ENCODE measurements around the gene CDH23. TPM values are rescaled to one million over a fixed set of nuclear protein-coding genes. Genes with fewer than 3 reads are reported as not detected.

Gene CDH23
- total RNA-seq, 1 donor from 2014 or later: 3.7 TPM

DNA sequence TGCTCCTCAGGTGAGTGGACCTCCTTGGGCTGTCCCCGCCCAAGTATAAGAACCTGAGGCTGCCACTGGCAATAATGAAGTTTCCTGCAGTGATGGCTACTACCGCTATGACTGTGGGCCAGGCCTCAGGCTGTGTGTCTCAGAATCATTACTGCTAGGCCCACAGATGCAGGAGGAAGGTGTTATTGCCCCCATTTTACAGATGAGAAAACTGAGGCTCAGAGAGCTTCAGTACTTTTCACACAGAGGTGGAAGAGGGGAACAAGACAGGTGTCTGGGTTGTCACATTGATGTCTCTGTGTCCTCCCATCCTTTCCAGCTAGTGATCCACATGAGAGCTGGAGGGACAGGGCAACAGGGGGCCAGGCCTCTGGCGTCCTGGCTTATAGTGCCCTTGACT lies 155.2 kb downstream of the CDH23 start:
- intact Hi-C loops (cut with DNase I): no loop called here
- DNase-seq: no peak
- ATAC-seq (ENCODE audit: poor library complexity): no peak

DNA sequence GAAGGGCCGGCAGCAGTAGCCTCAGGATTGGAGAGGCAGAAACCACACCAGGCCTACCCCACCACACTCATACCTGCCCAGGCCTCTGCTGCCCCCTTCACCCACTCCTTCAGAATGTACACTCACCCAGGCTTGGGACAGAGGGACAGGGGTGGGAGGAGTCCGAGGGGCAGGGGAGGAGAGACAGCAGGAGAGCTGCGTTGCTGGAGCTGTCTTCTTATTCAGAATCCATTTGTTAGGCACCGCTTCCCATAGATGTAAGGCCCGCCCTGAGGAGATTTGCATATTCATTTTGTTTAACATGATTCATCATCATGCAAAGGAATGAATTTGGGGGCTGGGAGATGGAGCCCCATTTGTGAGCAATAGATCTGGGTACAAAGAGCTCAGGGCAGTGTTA lies 156.7 kb downstream of the CDH23 start:
- ATAC-seq (ENCODE audit: poor library complexity): no peak
- intact Hi-C loops (cut with DNase I): no loop called here
- no peak for DNase-seq

DNA sequence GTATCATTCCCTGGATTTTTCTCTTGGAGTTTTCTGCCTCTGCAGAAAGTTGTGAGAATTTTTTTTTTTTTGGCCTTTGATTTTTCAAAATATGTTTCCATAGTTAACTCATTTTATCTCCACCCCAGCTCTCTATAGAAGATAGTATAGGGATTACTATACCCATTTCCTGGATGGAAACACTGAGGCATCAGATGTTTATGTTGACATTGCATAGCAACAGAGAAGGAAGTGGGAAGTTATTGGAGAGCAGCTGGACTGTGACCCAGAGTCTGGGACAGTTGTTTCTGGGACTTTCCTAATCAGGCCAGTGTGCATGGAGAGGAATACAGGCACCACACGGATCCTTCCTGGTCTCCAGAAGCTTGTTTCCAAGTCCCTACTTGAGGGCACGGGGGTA lies 158.0 kb downstream of the CDH23 start:
- DNase-seq: no peak
- peak; percentile 25 for ATAC-seq (ENCODE audit: poor library complexity)
- intact Hi-C loops (cut with DNase I): no loop called here

DNA sequence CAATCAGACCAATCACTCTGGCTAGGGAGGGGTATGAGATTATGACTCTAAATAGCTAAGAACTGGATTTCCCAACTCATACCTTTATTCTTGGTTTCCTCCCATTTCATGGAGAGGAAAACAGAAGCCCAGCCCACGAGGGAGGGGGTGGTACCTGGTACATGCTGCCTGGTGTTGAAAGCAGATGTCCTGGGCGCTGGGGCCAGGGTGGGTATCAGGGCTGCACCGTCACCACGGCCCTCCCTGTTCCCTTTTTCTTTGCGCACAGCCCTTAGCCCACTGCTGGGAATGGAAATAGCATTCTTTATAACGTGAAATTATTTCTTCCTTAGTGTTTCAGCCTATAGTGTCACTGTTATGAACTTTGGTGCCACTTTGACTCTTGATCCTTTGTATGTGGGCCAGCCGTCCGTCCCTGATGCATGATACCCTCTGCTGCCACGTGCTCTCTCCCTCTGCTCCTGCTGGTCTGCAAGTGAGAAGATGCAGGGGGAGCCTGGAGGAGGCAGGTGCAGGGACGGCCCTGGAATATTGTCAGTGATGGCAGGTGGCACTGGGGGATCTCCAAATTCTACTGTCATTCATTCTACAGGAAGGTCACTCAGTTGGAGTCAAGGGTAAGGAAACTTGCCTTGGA lies 158.5 kb downstream of the CDH23 start:
- intact Hi-C loops (cut with DNase I): no loop called here
- peak; percentile 52 for DNase-seq
- peak; percentile 36 for ATAC-seq (ENCODE audit: poor library complexity)

DNA sequence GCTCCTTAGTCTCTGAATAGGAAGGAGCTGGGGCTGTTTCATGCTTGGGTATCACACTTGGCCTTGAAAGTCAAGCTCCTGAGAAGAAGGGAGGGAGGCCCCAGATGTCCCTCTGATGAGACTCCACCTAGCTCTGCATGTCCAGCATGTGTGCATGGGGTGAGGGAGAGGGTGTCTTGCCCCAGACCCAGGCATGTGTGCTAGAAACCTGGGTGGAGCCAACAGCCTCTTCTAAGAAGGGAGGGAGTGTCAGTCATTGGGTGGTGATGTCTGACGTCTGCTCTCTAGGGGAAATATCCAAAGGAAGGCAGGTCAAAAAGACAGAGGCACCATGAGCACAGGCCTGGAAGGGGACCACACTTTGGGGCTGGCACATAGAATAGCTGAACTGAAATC lies 159.0 kb downstream of the CDH23 start:
- intact Hi-C loops (cut with DNase I): no loop called here
- DNase-seq (no peak), ATAC-seq (ENCODE audit: poor library complexity) (no peak)

DNA sequence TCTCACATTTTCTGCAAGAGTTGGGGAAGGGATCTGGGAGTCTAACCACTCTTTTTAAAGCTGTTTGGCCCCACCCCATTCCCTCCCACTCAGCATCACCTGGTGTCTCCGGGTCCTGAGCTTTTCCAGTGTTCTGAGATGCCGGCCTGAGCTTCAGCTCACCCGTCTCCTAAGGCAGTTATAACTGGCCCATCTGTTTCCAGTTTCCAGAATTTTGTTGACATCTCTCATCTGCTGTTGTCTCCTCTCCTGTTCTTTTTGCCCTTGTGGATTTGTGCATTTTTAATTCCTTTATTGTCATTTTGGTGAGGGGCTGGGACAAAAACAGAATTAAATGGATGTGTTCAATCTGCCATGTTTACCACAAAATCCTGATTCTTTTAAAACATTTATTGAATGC lies 162.3 kb downstream of the CDH23 start:
- no peak for ATAC-seq (ENCODE audit: poor library complexity)
- intact Hi-C loops (cut with DNase I): no loop called here
- no peak for DNase-seq

DNA sequence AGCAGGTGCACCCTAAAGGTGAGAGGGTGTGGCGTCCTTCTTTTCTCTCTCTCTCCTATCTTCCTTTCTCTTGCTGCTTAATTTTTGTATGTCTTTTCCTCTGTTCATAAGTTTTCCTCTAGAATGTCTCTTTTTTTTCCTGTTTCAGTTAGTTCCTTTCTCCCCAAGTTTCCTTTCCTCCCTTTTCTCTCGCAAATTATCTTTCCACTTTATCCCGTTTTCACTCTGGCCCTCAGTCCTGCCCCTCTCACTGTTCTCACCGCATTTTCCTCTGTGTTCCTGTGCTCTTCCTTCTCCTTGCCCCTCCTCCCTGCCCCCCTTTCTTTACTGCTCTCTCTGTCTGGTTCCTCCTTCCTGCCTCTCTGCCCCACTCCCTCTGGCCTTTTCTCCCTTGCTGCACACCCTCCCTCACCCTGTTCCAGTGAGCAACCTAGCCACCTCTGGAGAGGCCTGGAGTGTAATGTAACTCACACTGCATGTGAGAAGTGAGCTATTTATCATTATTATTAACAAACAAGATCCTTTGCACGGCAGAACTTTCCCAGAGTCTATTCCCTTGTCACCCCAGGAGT lies 164.4 kb downstream of the CDH23 start:
- ATAC-seq (ENCODE audit: poor library complexity) (no peak), DNase-seq (no peak)
- intact Hi-C loops (cut with DNase I): no loop called here

DNA sequence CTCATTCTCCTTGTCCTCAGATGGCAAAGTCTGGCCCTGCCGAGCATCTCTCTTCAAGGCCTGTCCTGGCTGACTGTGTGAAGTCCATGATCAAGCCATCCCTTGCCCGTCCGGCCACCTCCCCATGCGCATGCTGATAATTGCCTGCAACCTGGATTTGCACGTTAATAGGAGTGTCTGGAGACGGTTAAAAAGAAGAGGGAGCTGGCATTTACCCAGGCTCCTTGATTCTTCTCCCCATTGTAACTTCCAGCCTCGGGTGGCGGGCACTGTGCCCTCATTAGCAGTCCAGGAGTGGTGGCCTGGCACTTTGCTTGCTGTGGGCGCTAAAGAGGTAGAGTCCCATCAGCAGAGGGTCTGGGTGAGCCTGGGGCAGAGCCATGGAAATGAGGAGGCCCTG lies 165.5 kb downstream of the CDH23 start:
- DNase-seq: no peak
- intact Hi-C loops (cut with DNase I): no loop called here

DNA sequence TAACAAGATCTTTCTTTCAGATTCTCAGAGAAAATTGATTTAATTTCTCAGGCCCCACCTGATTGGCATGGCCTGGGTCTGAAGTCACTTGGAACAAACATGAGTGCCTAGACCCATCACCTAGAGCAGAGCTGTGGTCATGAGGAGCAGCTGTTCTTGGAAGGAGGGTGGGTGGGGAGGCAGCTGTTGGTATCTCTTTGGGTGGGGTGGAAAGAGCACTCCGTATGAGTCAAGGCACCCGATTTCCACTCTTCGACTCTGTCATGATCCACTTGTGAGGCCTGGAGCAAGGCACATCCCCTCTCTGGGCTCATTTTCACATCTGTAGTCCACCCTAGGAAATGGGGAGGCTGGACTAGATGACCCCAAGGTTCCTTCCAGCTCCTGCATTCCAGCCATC lies 166.2 kb downstream of the CDH23 start:
- no peak for DNase-seq
- intact Hi-C loops (cut with DNase I): no loop called here
- no peak for ATAC-seq (ENCODE audit: poor library complexity)

More for the DNA sequence above, 165.5 kb downstream of the CDH23 start:
- no peak for ATAC-seq (ENCODE audit: poor library complexity)

DNA sequence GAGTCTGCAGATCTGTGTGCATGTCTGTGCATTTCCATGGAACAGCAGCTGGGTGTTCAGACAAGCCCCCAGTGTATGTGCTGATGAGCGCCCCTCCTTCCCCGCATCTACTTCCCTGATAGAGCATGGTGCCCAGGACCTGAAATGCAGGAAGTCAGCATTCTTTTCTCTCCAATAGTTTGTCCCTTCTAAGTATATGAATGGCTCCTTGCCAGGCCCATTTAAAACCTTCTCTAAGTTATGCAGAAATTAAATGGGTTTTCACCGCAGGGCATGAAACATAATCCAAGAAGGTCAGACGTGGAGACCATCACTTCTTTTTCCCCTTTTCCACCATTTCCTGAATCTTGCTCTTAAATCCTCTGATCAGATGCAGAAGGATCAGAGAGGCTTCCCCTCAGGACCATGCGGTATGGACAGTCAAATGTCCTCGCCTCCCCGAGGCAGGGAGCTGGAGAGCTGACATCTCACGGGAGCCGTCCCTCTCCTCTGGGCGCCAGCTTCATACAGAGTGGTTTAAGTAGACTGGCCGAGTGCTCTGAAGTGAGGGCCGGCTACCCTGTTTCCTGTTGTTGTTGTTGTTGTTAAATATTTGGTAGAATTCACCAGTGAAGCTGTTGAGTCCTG lies 167.6 kb downstream of the CDH23 start:
- intact Hi-C loops (cut with DNase I): no loop called here
- ATAC-seq (ENCODE audit: poor library complexity) (no peak), DNase-seq (no peak)

DNA sequence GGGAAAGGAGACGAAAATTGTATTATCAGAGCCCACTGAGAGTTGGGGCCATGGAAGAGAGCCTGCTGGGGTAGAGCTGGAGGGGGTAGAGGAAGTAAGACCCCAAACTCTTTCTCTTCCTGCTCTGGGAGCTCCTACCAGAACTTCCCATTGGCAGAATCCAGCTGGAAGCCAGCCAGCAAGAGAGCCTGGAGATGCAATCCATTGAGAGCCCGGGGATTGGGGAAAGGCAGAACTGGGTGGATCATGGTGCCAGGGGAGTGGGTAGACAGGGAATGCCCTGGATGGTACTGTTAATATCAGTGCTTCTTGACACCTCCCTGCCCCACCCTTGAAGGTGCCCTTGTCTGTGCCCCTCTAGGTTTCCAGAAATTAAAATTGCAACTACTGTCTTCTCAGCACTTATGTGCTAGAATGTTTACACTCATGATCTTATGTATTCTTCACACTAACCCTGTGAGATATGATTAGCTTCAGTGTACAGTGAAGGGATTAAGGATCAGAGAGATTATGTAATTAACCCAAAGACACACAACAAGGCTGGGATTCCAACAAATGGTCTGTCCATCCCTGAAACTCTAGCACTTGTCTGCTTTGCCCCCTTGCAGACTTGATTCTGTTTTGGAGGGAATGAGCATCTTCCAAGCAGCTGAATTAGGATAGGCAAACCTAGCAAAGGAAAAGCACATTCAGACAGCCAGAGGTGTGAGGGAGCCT lies 168.7 kb downstream of the CDH23 start:
- ATAC-seq (ENCODE audit: poor library complexity) (no peak), DNase-seq (no peak)
- intact Hi-C loops (cut with DNase I): no loop called here

DNA sequence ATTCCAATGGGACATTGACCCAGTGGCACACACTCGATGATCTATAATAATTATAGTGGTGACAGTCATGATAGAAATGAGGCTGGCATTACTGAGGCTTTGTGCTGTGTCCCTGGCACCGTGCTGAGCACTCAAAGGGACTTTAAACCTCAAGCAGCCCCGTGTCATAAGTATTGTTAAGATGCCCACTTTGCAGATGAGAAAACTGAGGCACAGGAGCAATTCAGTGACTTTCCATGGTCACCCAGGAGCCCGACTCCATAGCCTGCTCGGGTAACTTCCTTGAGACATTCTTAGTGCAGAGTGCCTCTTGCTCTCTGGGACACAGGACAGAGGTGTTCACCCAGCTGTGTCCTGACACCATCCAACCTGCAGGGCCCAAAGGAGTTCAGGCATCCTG lies 170.3 kb downstream of the CDH23 start:
- intact Hi-C loops (cut with DNase I): no loop called here
- ATAC-seq (ENCODE audit: poor library complexity): no peak
- no peak for DNase-seq

DNA sequence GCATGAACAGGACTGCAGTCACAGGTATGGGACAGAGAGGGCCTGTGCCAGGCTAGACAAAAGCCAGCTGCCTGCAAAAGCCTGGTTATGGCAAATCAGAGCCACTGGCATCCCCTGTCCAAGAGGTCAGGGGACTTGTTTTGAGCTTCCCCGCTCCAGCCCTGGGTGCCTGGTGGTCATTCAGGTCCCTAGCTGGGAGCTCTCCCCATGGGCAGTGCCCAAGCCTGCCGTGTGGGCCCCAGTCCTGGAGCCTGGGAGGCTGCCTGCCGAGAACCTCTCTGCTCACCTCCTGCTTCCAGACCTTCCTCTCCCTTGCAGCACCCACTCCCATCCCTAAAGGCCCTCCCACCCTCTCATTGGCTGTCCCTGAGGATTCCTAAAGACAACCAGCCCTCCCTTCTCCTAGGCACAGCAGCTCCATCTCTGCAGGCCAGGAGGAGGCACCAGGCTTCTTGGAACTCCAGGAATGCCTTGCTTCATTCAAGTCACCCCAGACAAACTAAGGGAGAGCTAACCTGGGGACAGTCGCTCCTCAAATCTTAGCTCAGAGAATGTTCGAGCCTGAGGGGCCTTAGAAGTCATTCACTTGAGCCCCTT lies 172.3 kb downstream of the CDH23 start:
- intact Hi-C loops (cut with DNase I): no loop called here

DNA sequence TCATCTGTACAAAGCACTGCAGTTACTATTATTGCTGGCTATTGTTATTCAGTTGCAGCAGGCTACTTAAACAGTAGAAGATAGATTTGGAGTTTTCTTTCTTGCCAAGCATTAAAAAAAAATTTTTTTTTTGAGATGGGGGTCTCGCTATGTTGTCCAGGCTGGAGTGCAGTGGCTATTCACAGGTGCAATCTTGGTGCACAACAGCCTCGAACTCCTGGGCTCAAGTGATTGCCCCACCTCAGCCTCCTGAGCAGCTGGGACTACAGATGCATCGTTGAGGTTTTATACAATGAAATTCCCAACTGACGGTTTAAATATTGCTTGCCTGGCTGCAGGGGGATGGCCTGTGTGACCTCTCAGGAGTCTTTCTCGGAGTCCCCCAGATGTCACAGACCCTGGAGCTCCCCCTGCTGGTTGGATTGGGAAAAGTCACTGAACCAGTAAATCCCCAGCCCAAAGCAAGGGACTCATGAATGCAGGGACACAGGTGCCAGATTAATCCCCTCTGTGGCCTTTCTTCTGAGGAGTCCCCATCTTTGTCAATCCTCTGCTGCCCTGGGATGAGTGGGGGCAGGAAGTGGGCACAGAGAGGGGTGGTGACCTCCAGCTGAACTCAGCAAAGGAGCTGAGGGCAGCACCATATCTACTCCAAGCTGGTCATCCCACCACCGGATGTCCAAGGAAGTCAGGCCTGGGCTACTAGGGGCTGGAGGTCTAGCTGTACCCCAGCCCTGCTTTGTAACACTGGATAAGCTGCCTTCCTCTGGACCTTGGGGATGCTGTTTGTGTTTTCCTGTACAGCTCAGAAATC lies 173.3 kb downstream of the CDH23 start:
- DNase-seq (peak; percentile 79), ATAC-seq (ENCODE audit: poor library complexity) (peak; percentile 77)
- intact Hi-C loops (cut with DNase I): loop anchor here (5.0 to 10.0 kb wide), 3 partner anchors 173 to 255 kb away; partner anchors contain the start of genes CDH23 and SLC29A3

More for the DNA sequence above, 172.3 kb downstream of the CDH23 start:
- no peak for DNase-seq
- ATAC-seq (ENCODE audit: poor library complexity): no peak

DNA sequence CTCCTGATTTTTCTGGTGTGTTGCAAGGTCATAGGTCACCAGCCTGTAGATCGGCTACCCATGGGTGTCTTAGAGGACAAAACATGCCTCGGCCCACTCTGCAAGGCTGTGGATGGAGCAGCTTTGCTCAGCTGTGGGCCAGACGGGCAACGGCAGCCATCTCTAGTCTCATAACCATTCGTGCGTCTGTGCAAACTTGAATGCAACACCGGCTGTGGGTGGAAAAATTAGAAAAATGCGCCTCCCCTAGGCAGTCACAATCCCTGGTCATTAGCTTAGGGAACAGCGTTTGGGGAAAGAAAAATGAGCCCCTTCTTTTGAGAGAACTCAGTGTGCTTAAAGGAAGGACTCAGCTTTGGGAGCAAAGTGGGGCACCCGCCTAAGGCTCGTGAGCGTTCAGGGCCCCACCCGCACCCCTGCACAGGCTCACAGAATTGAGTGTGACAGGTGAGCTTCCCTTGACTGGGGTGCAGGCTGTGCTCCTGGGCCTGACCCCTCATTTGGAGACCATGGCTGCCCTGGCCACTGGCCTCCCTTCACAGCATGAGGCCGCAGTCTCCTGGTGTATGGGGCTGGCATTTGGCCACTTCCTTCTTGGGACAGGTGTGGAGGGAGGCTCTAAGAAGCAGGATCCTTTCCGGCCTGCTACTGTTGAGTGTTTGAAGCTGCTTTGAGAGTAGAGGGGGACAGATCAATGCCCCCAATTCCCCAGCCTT lies 174.9 kb downstream of the CDH23 start:
- DNase-seq: no peak
- intact Hi-C loops (cut with DNase I): loop anchor here (5.0 to 10.0 kb wide), 3 partner anchors 174 to 257 kb away; partner anchors contain the start of genes CDH23 and SLC29A3
- no peak for ATAC-seq (ENCODE audit: poor library complexity)

DNA sequence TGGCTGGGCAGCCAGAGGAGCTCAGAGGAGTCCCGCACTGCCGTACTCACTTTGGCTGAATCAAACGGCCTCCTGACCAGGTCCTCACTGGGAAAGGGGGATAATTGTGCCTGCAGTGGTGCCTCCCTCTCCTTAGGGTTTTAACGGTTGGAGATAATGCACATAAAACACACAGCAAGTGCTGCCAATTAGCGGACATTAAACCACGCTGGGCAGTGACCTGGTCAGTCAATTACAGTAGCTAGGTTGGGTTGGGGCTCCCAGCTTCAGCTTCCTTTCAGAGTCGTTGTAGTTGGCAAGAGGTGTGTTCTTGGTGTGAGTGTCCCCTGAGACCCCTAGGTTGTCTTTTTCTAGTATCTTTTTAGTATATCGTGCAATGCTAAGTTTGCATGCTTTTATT lies 176.2 kb downstream of the CDH23 start:
- ATAC-seq (ENCODE audit: poor library complexity) (no peak), DNase-seq (no peak)
- intact Hi-C loops (cut with DNase I): loop anchor here (5.0 to 10.0 kb wide), 3 partner anchors 176 to 258 kb away; partner anchors contain the start of genes CDH23 and SLC29A3

DNA sequence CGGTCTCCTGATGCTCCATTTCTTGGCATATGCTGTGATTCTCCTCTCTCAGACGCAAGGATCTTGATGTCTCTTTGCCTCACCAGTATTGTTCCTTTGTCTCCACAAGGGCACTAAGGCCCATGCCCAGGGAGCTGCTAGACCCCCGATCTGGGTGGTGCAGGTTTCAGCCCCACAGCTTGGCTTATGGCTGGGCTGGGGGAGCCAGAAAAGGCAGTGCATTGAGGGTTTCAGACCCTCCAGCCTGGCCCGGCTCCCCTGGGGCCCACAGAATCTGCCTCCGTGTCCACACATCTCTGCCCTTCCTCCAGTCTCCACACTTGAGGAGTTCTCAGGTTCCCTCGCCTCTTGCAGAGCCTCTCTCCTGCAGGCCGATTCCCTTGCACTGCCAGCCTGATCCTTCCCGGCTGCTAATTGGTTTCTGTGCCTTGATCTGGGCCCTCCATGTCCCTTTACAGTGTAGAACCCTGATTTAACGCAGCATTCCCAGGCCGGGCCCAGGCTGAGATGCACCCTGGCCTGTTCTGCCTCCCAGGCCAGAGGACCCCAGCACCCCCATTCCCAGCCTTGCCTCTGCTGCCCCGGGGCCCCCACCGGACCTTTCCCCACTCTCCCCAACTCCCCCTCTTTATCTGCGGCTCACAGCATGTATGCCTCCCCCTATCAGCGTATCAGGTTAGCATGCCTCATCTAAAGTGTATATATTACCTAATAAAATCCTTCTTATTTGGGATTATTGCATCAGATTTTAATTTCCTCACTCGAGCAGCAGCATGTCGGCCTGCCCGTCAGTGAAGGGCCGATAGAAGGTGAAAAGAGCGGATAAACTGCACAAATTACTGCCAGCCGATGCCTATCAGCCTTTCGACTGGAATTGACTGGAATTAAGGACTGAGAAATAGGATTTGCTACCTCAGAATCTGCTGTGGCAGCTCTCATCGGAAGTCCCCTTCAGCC lies 177.1 kb downstream of the CDH23 start:
- ATAC-seq (ENCODE audit: poor library complexity): no peak

More for the DNA sequence above, 177.1 kb downstream of the CDH23 start:
- DNase-seq: no peak
- intact Hi-C loops (cut with DNase I): loop anchor here (5.0 to 10.0 kb wide), 3 partner anchors 177 to 259 kb away; partner anchors contain the start of genes CDH23 and SLC29A3

All from Right ventricle myocardium superior (tissue), 1 donor.